ENCODE measurements around the gene OSMR. TPM values are rescaled to one million over a fixed set of nuclear protein-coding genes. Genes with fewer than 3 reads are reported as not detected.

The OSMR gene
- total and polyA plus RNA-seq, 2 donors (not counting 1 experiment from before 2014, with no cell fraction given), result not detected

- ChIA-PET CTCF (interaction anchor here (0.6 to 5.5 kb wide), 5 partner anchors 9 to 480 kb away, joined by 3 to 59 read pairs (median 3); no protein-coding TSS in a partner anchor), POLR2A (no interaction called here)
- no peaks in the 10 kb centered on the region for H3K9me3 Mint-ChIP-seq (ENCODE audit: insufficient read depth)
- intact Hi-C loops (cut with micrococcal nuclease), result loop anchor here (1.0 kb wide), 1 partner anchor 481 kb away; no protein-coding TSS in a partner anchor
- H2AFZ ChIP-seq (ENCODE audit: insufficient read depth, low read depth, low read length, poor library complexity, severe bottlenecking), result no peak overlapping the region
- ATAC-seq (ENCODE audit: low read depth) (no peak), DNase-seq (peak; percentile 39)
- H3K27me3 ChIP-seq (replicated peaks in 1 of 4; ENCODE audit: control extremely low read depth in 1 of 4, control insufficient read depth in 3 of 4, insufficient read depth in 4 of 4, low read length in 3 of 4), result no peaks in the 10 kb centered on the region
- no peaks in the 10 kb centered on the region for H3K4me1 ChIP-seq (ENCODE audit: control insufficient read depth in 2 of 2, insufficient read depth in 2 of 2, low read length in 2 of 2)
- H3K9ac ChIP-seq (ENCODE audit: low read length), result no peak overlapping the region
- H4K20me1 ChIP-seq (ENCODE audit: control insufficient read depth, insufficient read depth, low read length, poor library complexity, severe bottlenecking), result no peaks in the 10 kb centered on the region
- no peaks in the 10 kb centered on the region for H3K4me1 Mint-ChIP-seq
- no peaks in the 10 kb centered on the region for H3K79me2 ChIP-seq (ENCODE audit: control insufficient read depth, insufficient read depth, low read length)
- H3K4me3 ChIP-seq (ENCODE audit: control extremely low read depth in 1 of 5, extremely low read depth in 1 of 5, insufficient read depth in 1 of 5, low read depth in 2 of 5, low read length in 4 of 5), result no peak overlapping the region
- H3K27me3 Mint-ChIP-seq, result peaks cover 43% of the 10 kb centered on the region
- no peak overlapping the region for H3K4me2 ChIP-seq (replicated peaks; ENCODE audit: low read depth, low read length, poor library complexity, severe bottlenecking)
- H3K9me3 ChIP-seq (ENCODE audit: control extremely low read depth in 1 of 3, control insufficient read depth in 2 of 3, insufficient read depth in 1 of 3, low read length in 2 of 3), result peaks cover 0 to 4% (median 0%) of the 10 kb centered on the region in 3 donors
- no peaks in the 10 kb centered on the region for H3K36me3 ChIP-seq (replicated peaks in 1 of 2; ENCODE audit: control extremely low read depth in 1 of 2, control insufficient read depth in 1 of 2, extremely low read depth in 1 of 2, insufficient read depth in 2 of 2, low read length in 1 of 2)
- TF ChIP-seq CTCF (IDR thresholded peaks at IDR 0.05) (peak; percentile 75), EZH2 (IDR thresholded peaks at IDR 0.05; ENCODE audit: borderline replicate concordance, insufficient read depth, low read depth, low read length, poor library complexity, severe bottlenecking) (no peak)
- WGBS (ENCODE audit: insufficient coverage), result 0% methylated on average over 1 of the region's 1 CpG
- no peak overlapping the region for H3K27ac Mint-ChIP-seq
- H3K4me3 Mint-ChIP-seq, result no peak overlapping the region
- no peak overlapping the region for H3K27ac ChIP-seq (ENCODE audit: low read length in 2 of 2)
Measured at GRCh38 chr5:38922199-38922598, 76.4 kb downstream of the OSMR start.

GRCh38 chr5:38923661-38924451 is 78.0 kb downstream of the OSMR start:
- no peak overlapping the region for H3K4me2 ChIP-seq (replicated peaks; ENCODE audit: low read depth, low read length, poor library complexity, severe bottlenecking)
- H3K9me3 ChIP-seq (ENCODE audit: control extremely low read depth in 1 of 3, control insufficient read depth in 2 of 3, insufficient read depth in 1 of 3, low read length in 2 of 3), result peaks cover 0 to 8% (median 0%) of the 10 kb centered on the region in 3 donors
- TF ChIP-seq EZH2 (IDR thresholded peaks at IDR 0.05; ENCODE audit: borderline replicate concordance, insufficient read depth, low read depth, low read length, poor library complexity, severe bottlenecking) (no peak), CTCF (IDR thresholded peaks at IDR 0.05) (no peak)
- Mint-ChIP-seq H3K4me3 (no peak overlapping the region), H3K9me3 (ENCODE audit: insufficient read depth) (no peaks in the 10 kb centered on the region), H3K27me3 (peaks cover 39% of the 10 kb centered on the region), H3K4me1 (no peaks in the 10 kb centered on the region), H3K27ac (no peak overlapping the region)
- no peak overlapping the region for H3K4me3 ChIP-seq (ENCODE audit: control extremely low read depth in 1 of 5, extremely low read depth in 1 of 5, insufficient read depth in 1 of 5, low read depth in 2 of 5, low read length in 4 of 5)
- H3K4me1 ChIP-seq (ENCODE audit: control insufficient read depth in 2 of 2, insufficient read depth in 2 of 2, low read length in 2 of 2), result no peaks in the 10 kb centered on the region
- WGBS (ENCODE audit: insufficient coverage), result 73% methylated on average over 2 of the region's 3 CpGs
- H3K79me2 ChIP-seq (ENCODE audit: control insufficient read depth, insufficient read depth, low read length), result no peaks in the 10 kb centered on the region
- no peaks in the 10 kb centered on the region for H3K36me3 ChIP-seq (replicated peaks in 1 of 2; ENCODE audit: control extremely low read depth in 1 of 2, control insufficient read depth in 1 of 2, extremely low read depth in 1 of 2, insufficient read depth in 2 of 2, low read length in 1 of 2)
- ATAC-seq (ENCODE audit: low read depth) (no peak), DNase-seq (no peak)
- no peak overlapping the region for H3K9ac ChIP-seq (ENCODE audit: low read length)
- intact Hi-C loops (cut with micrococcal nuclease), result no loop called here
- H3K27ac ChIP-seq (ENCODE audit: low read length in 2 of 2), result no peak overlapping the region
- H3K27me3 ChIP-seq (replicated peaks in 1 of 4; ENCODE audit: control extremely low read depth in 1 of 4, control insufficient read depth in 3 of 4, insufficient read depth in 4 of 4, low read length in 3 of 4), result no peaks in the 10 kb centered on the region
- CTCF ChIA-PET, result interaction anchor here (1.6 to 5.5 kb wide), 2 partner anchors 12 to 482 kb away, joined by 3 to 59 read pairs; no protein-coding TSS in a partner anchor
- H4K20me1 ChIP-seq (ENCODE audit: control insufficient read depth, insufficient read depth, low read length, poor library complexity, severe bottlenecking), result no peaks in the 10 kb centered on the region
- POLR2A ChIA-PET, result no interaction called here
- no peak overlapping the region for H2AFZ ChIP-seq (ENCODE audit: insufficient read depth, low read depth, low read length, poor library complexity, severe bottlenecking)
